GM12801 (cell line): Measurements from ENCODE around the gene DGKD.

Source experiments
- CTCF ChIP-seq: IDR thresholded peaks from one replicate; pipeline ENCODE4 v1.5.1; 2011; ENCODE audit warnings: control low read depth; ENCODE audit not compliant: insufficient read length; ENCODE audit errors: extremely low read depth

DGKD gene

GRCh38 chr2:233519787-233520611 is 165.7 kb downstream of the DGKD start:
- no peak for TF ChIP-seq CTCF
